Heart left ventricle (tissue), 16 donors: Measurements from ENCODE around the gene NRDC. TPM values are rescaled to one million over a fixed set of nuclear protein-coding genes. Genes with fewer than 3 reads are reported as not detected.

ENCODE experiments used
- ATAC-seq, 4 donors: fragments of 200-7000 bp; cut with Tn5 transposase; one replicate each; pipeline ENCODE4 v1.9.1; 2020 to 2022; ENCODE audit warnings: moderate library complexity in 4 of 4, mild to moderate bottlenecking in 3 of 4, moderate number of reproducible peaks in 1 of 4
- DNase-seq, 5 donors: peaks; one replicate each; pipeline ENCODE4 v3.0.0-alpha.2; 2020
- H3K27ac ChIP-seq, 12 donors: fragments of 200-600 bp; sonication (generic) in 4 of 12; one replicate each; pipeline versions ENCODE4 v1.5.0 to v1.8.0; 2016 to 2022; ENCODE audit warnings: mild to moderate bottlenecking in 2 of 12
- H3K27me3 ChIP-seq, 9 donors: fragments of 200-600 bp; sonication (generic) in 2 of 9; one replicate each; pipeline versions ENCODE4 v1.5.1 to v1.8.0; 2016 to 2022; ENCODE audit warnings: mild to moderate bottlenecking in 3 of 9
- H3K36me3 ChIP-seq, 9 donors: fragments of 200-600 bp; sonication (generic) in 2 of 9; one replicate each; pipeline versions ENCODE4 v1.5.0 to v1.8.0; 2018 to 2022; ENCODE audit warnings: mild to moderate bottlenecking in 2 of 9
- H3K4me1 ChIP-seq, 12 donors: fragments of 200-600 bp; sonication (generic) in 4 of 12; one replicate each; pipeline versions ENCODE4 v1.5.0 to v1.8.0; 2016 to 2022; ENCODE audit warnings: mild to moderate bottlenecking in 3 of 12
- H3K4me3 ChIP-seq, 12 donors: fragments of 200-600 bp; sonication (generic) in 4 of 12; one replicate each; pipeline versions ENCODE4 v1.5.0 to v1.8.0; 2017 to 2022; ENCODE audit warnings: mild to moderate bottlenecking in 9 of 12, moderate library complexity in 4 of 12
- H3K9me3 ChIP-seq, 12 donors: fragments of 200-600 bp; sonication (generic) in 4 of 12; one replicate each; pipeline versions ENCODE4 v1.5.0 to v1.8.0; 2016 to 2022; ENCODE audit warnings: mild to moderate bottlenecking in 1 of 12
- CTCF ChIP-seq, 12 donors: fragments of 200-600 bp; sonication (generic) in 4 of 12; IDR thresholded peaks; one replicate each; pipeline versions ENCODE4 v1.5.0 to v1.8.0; 2018 to 2022; ENCODE audit warnings: antibody characterized with exemption in 12 of 12, mild to moderate bottlenecking in 5 of 12
- POLR2A ChIP-seq, 2 donors: fragments of 450-650 bp; IDR thresholded peaks; one replicate each; pipeline ENCODE4 v1.6.1; 2017; ENCODE audit warnings: antibody characterized with exemption in 2 of 2, mild to moderate bottlenecking in 2 of 2, moderate library complexity in 2 of 2
- WGBS, 4 donors: extraction: QIAGEN DNeasy Blood & Tissue Kit in 2 of 4; methylation state at CpG; one replicate each; pipeline versions ENCODE4 v1.1.5 to v1.1.7; 2013 to 2018; 5-methylcytosine and 5-hydroxymethylcytosine counted together
- intact Hi-C, 10 donors: fragments of 100-400 bp; cut with DNase I; formaldehyde crosslinking; loops; one replicate each; pipeline versions ENCODE4 v1.11.1 to v1.14.2; 2022
- polyA plus RNA-seq, 2 donors: library from polyadenylated mRNA; stranded (reverse); fragments of 200-250 nt; gene quantifications; one replicate each; pipeline ENCODE4 v1.2.3, GENCODE V29; 2013
- total RNA-seq, 9 donors: library from RNA; depleted of rRNA in 2 of 9; stranded (reverse); fragments of >200 nt in 2 of 9; fragmentation: NEBNext Ultra II Directional in 3 of 9; extraction: Animal tissue kit (Norgen Biotek cat#: 25700) in 3 of 9; gene quantifications; one replicate each; pipeline versions ENCODE4 v1.1.0 to v1.2.4, GENCODE V29; 2016 to 2023
- donor health status: ischemic (EF 13 %, LVEDD 7.1; RV severe dilation, severe dysfunction).
- donor health status: healthy with polysubstance abuse.
- donor health status: DM: no; HTN: yes; CAD: no.
- donor health status: DM: no; HTN: no; CAD: no.
- donor health status: ischemic (EF 25% LVEDD 6.9; RV normal size, moderate dysfunction).
- donor health status: ischemic (EF 25% LVEDD 5.7; RV mildly dilated, moderate dysfunction).
- donor health status: healthy.
- donor health status: DM: yes; HTN: yes; CAD: no.
- donor health status: ischemic (EF 35%, LVEDD 5.7; RV mildly dilated, moderate dysfunction).
- donor health status: nonischemic (EF 11% LVEDD 7.7; RV severe dilation, severe dysfunction).
- donor health status: DM: yes; HTN: yes; CAD: no.
- donor health status: PGD.
- donor health status: ischemic (EF 29% LVEDD 5.4; RV normal size, mild dysfunction).
- donor health status: nonischemic (EF 23%, LVEDD 6.1; RV moderate dilation, normal function).

The NRDC gene
- total and polyA plus RNA-seq, 11 donors = 89.4 to 152 (median 124) TPM

DNA sequence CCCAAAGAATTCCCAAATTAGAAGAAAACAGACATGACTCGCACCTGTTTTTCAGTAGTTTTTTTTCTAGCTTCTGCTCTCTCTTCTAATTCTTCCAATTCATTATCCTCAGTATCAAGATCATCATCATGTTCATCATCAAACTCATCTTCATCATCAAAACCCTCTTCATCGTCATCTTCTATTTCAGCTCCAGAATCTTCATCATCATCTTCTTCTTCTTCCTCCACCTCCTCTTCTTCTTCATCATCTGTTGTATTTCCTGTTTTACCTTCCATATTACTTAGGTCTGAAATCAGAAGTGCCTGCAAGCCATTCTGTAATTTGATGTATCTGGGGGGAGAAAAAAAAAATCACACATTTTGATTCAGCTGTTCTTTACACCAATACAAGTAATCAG lies 38.3 kb downstream of the NRDC start:
- Histone ChIP-seq H3K27me3 (no peaks in the 10 kb centered on the region), H3K4me3 (no peak overlapping the region), H3K9me3 (no peaks in the 10 kb centered on the region), H3K4me1 (no peaks in the 10 kb centered on the region), H3K36me3 (peaks cover 0 to 51% (median 45%) of the 10 kb centered on the region in 9 donors), H3K27ac (no peak overlapping the region)
- ATAC-seq = no peak
- TF ChIP-seq CTCF (IDR thresholded peaks at IDR 0.05) (no peak), POLR2A (IDR thresholded peaks at IDR 0.05) (no peak)
- intact Hi-C loops = no loop called here
- DNase-seq = no peak
- WGBS, 4 donors = 73 to 98% (median 97%) methylated on average over 2 of the region's 2 CpGs

DNA sequence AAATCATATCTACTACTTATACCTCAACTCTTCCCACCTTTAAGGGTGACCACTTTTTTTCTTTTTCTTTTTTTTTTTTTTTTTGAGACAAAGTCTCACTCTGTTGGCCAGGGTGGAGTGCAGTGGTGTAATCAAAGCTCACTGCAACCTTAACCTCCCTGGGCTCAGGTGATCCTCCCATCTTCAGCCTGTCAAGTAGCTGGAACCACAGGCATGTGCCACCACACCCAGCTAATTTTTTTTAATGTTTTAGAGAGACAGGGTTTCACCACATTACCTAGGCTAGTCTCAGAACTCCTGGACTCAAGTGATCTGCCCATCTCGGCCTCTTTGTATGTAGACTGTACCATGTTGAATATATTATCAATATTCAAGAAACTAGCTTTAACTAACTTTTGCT lies 39.4 kb downstream of the NRDC start:
- Histone ChIP-seq H3K4me3 (no peak overlapping the region), H3K4me1 (no peaks in the 10 kb centered on the region), H3K27me3 (no peaks in the 10 kb centered on the region), H3K9me3 (no peaks in the 10 kb centered on the region), H3K27ac (no peak overlapping the region), H3K36me3 (peaks cover 0 to 60% (median 53%) of the 10 kb centered on the region in 9 donors)
- intact Hi-C loops = no loop called here
- no peak for DNase-seq
- WGBS, 4 donors = 98 to 100% (median 99%) methylated on average over 1 of the region's 1 CpG
- TF ChIP-seq CTCF (IDR thresholded peaks at IDR 0.05) (no peak), POLR2A (IDR thresholded peaks at IDR 0.05) (no peak)
- ATAC-seq = no peak

DNA sequence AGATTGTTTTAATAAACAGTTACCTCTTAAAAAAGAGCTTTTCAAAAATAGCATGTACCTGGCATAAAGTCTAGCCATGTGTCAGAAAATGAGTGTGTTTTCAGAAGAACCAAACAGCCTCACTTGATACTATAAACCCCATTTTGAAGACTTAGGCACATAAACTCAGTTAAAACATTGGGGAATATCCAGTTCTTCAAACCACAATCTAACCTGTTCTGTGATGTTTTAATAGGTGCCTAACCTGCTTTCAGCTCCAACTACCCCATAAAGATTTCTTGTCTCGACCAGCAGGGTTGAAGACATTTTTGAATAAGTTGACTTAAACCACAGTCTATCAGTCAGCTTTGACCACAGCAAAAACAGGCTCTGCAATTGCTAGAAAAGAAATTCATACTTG lies 41.3 kb downstream of the NRDC start:
- Histone ChIP-seq H3K27ac (no peak overlapping the region), H3K4me1 (no peaks in the 10 kb centered on the region), H3K27me3 (no peaks in the 10 kb centered on the region), H3K36me3 (peaks cover 0 to 79% (median 69%) of the 10 kb centered on the region in 9 donors), H3K4me3 (no peak overlapping the region), H3K9me3 (no peaks in the 10 kb centered on the region)
- intact Hi-C loops = no loop called here
- TF ChIP-seq POLR2A (IDR thresholded peaks at IDR 0.05) (no peak), CTCF (IDR thresholded peaks at IDR 0.05) (no peak)
- DNase-seq (no peak), ATAC-seq (no peak)
- WGBS, 4 donors = 88 to 96% (median 94%) methylated on average over 1 of the region's 1 CpG

GRCh38 chr1:51833700-51834099 lies 44.8 kb downstream of the NRDC start:
- Histone ChIP-seq H3K4me1 (no peaks in the 10 kb centered on the region), H3K36me3 (peaks cover 0 to 94% (median 79%) of the 10 kb centered on the region in 9 donors), H3K9me3 (peaks cover 0 to 6% (median 0%) of the 10 kb centered on the region in 12 donors), H3K4me3 (no peak overlapping the region), H3K27me3 (no peaks in the 10 kb centered on the region), H3K27ac (no peak overlapping the region)
- no peak for TF ChIP-seq CTCF (IDR thresholded peaks at IDR 0.05)
- ATAC-seq = no peak
- intact Hi-C loops = no loop called here
- WGBS, 4 donors = 98 to 100% (median 99%) methylated on average over 2 of the region's 2 CpGs
- DNase-seq = no peak
